HG03442 (cell line): Measurements from ENCODE around the gene IKZF2.

Source experiments
- ATAC-seq: cut with Tn5 transposase; IDR thresholded peaks from one replicate; pipeline ENCODE4 v1.9.1; 2021; ENCODE audit warnings: mild to moderate bottlenecking, moderate library complexity; ENCODE audit not compliant: unreplicated experiment

IKZF2 gene

GRCh38 chr2:213007290-213007838 lies 144.0 kb downstream of the IKZF2 start:
- ATAC-seq, result no peak

- ATAC-seq, result no peak
Observed at GRCh38 chr2:213004197-213004821, 147.1 kb downstream of the IKZF2 start.

DNA sequence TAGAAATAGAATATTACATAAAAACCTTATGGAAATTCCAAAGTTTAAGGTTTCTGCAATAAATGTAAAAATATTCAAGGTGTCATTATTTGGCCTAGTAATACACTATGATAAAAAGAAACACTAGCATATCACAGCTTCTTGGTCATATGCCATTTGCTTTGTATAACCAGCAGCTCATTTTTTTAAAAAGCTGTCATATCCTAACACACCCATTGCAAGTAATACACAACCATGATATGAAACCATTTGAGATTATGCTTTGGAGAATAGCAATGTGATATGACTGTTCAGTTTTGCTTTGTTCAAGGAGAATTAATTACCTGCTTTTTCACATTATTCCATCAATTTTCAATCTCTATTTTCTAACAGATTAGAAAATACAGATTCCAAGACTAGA lies 149.0 kb downstream of the IKZF2 start:
- ATAC-seq, result peak; percentile 46

GRCh38 chr2:213001297-213001910 lies 150.0 kb downstream of the IKZF2 start:
- no peak for ATAC-seq

GRCh38 chr2:212998626-212999359 lies 152.6 kb downstream of the IKZF2 start:
- no peak for ATAC-seq

DNA sequence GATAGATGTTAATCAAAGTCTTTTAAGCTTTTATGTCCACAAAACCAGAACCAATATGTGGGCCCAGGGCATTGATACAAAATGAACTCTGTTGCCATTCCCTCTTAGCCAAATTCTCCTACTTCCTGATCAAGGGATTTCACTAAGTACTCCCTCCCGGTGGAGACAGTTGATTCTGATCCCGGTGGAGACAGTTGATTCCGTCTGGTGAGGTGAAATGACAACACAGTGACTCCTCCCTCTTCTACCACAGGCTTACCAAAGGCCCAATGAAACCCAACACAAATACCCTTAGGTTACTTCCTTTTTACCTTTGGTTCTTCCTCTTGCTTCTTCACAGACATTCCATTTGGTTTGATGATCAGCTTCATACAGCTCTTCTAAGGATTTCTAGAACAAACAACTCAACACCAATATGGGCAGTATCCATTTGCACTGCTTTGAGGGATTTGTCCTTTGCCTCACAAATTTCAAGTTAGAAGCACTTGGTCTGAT lies 153.8 kb downstream of the IKZF2 start:
- no peak for ATAC-seq

DNA sequence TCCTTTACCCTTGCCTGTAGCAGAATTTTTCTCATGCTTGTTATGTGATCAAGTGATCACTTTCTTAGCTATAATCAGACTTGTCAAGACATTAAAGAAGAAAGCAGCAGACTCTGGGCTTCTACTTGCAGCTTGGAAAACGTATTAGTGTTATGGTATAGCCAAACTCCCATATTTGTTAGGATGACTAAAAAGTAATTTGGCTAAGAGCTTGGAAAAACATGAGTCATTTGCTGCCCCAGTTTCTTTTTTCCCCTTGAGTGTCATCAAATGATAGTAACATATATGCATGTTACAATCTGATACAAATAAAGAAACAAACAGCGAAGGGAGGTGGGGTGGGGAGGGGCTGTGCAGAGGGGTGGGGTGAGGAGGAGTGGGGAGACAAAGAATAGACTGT lies 155.5 kb downstream of the IKZF2 start:
- ATAC-seq, result no peak

- no peak for ATAC-seq
Observed at GRCh38 chr2:212994976-212995375, 156.4 kb downstream of the IKZF2 start.

- ATAC-seq, result peak; percentile 93
Observed at GRCh38 chr2:212991120-212991519, 160.3 kb downstream of the IKZF2 start.

- ATAC-seq, result peak; percentile 91
Observed at GRCh38 chr2:212990697-212991096, 160.7 kb downstream of the IKZF2 start.

DNA sequence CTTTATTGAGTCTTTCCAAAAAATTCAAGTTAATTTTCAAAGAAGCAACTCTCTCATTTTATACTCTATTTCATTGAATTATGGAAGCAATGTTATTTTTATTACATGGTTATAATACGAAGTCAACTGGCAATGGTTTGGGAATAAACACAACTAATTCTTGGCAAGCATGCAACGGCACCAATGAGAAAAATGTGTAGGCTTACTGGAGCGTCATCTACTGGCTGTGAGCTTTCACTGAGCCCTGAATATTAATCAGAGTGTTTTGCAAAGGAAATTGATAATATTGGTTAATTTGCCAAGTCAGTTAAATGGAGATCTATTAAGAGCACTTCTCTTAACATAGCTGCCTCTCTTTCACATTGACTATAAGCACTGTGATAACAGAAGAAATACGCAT lies 163.9 kb downstream of the IKZF2 start:
- ATAC-seq, result no peak

GRCh38 chr2:212984129-212984528 lies 167.3 kb downstream of the IKZF2 start:
- no peak for ATAC-seq

GRCh38 chr2:212979799-212980198 lies 171.6 kb downstream of the IKZF2 start:
- ATAC-seq, result no peak

GRCh38 chr2:212979046-212979612 lies 172.3 kb downstream of the IKZF2 start:
- no peak for ATAC-seq

GRCh38 chr2:212977152-212977551 lies 174.3 kb downstream of the IKZF2 start:
- no peak for ATAC-seq

GRCh38 chr2:212975333-212975732 lies 176.1 kb downstream of the IKZF2 start:
- ATAC-seq, result peak; percentile 59

GRCh38 chr2:212974692-212975091 lies 176.7 kb downstream of the IKZF2 start:
- ATAC-seq, result no peak

GRCh38 chr2:212973347-212973746 lies 178.1 kb downstream of the IKZF2 start:
- ATAC-seq, result no peak

DNA sequence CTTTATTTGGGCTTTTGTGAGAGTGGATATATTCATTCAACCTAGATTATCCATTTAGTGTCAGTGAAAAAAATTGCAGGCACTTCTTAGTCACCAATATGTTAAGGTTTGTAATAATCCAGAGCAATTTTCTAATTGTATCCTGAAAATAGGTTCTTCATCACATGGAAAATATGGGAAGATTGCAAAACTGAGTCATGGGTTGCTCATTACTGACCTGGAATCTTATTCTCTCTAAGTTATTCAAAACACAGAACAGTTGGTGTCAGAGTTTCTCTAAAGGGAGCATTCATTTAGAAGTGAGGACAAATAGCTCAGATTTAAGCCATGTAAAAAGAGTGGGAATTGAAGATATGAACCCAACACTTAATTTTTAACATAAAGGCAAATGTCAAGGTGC lies 181.3 kb downstream of the IKZF2 start:
- no peak for ATAC-seq

DNA sequence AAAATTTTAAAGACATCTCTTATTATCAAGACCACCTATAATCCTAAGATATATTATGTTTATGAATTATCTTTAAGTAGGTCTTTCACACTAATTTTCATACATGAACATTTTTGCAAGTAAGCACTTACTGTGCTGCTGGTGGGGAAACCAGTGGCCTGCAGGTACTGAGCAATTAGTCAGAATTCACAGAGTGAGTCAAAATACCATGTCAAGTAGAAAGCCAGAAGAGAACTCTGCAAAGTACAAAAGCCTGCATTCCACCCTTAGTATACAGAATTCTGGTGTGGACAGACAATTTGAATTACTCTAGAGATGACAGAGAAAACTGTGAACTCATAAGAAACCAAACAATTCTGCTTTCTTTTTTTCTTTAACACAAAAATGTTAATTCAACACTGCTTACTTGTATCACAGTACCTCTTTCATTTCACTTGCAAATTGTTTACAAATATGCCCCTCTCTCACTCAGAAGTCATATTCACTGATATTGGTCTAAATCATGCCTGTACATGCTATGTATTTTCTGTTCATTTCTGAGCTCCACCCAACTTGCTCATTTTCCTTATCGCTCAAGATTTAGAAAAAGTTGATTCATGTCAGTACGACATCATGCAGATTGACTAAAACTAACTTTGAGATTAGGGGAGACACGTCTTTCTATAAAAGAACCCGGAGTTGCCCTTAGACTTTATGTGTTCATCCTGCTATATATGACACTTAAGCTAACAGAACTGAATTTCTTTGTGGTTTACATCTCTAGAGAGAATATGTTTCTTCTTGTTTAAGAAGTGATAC lies 182.9 kb downstream of the IKZF2 start:
- ATAC-seq, result peak; percentile 91

GRCh38 chr2:212966884-212967283 lies 184.5 kb downstream of the IKZF2 start:
- no peak for ATAC-seq
